Neural cell (in vitro differentiated cells): Measurements from ENCODE around the gene TRA2A.

Experiments
- EZH2 ChIP-seq: fragments of 200-600, 300-800 bp; shearing (Covaris generic), sonication (generic); IDR thresholded peaks from 2 replicates; pipeline ENCODE4 v1.6.1; 2014; ENCODE audit warnings: antibody characterized with exemption, low read length, borderline replicate concordance, mild to moderate bottlenecking; ENCODE audit not compliant: insufficient read depth, poor library complexity, severe bottlenecking
- POLR2AphosphoS5 ChIP-seq: IDR thresholded peaks from 2 replicates; pipeline ENCODE4 v1.6.1; 2012
- TF ChIP-seq, protein P1 (sequence below): fragments of 450-650 bp; IDR thresholded peaks from 2 replicates; pipeline ENCODE4 v1.5.1; 2014; ENCODE audit warnings: antibody characterized with exemption, mild to moderate bottlenecking, moderate library complexity; ENCODE audit not compliant: poor library complexity, severe bottlenecking

DNA sequence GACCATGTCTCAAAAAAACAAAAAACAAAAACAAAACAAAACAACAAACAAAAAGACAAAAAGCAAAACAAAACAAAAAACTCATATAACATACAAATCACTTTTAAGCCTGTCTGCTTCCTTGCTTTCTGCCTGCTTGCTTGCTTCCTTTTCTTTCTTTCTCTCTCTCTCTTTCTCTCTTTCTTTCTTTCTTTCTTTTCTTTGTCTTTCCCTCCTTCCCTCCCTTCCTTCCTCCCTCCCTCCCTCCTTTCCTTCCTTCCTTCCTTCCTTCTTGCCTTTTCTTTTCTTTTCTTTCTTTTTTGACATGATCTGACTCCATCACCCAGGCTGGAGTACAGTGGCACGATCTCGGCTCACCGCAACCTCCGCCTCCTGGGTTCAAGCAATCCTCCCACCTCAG is 15.9 kb upstream of the TRA2A start:
- no peak for TF ChIP-seq EZH2
- TF ChIP-seq, protein P1, sequence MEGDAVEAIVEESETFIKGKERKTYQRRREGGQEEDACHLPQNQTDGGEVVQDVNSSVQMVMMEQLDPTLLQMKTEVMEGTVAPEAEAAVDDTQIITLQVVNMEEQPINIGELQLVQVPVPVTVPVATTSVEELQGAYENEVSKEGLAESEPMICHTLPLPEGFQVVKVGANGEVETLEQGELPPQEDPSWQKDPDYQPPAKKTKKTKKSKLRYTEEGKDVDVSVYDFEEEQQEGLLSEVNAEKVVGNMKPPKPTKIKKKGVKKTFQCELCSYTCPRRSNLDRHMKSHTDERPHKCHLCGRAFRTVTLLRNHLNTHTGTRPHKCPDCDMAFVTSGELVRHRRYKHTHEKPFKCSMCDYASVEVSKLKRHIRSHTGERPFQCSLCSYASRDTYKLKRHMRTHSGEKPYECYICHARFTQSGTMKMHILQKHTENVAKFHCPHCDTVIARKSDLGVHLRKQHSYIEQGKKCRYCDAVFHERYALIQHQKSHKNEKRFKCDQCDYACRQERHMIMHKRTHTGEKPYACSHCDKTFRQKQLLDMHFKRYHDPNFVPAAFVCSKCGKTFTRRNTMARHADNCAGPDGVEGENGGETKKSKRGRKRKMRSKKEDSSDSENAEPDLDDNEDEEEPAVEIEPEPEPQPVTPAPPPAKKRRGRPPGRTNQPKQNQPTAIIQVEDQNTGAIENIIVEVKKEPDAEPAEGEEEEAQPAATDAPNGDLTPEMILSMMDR, result no peak
- no peak for TF ChIP-seq POLR2AphosphoS5
